HFFc6 (cell line): ENCODE measurements around the gene NSDHL. TPM values are rescaled to one million over a fixed set of nuclear protein-coding genes. Genes with fewer than 3 reads are reported as not detected.

Experiments used
- DNase-seq: peaks from one replicate; pipeline ENCODE4 v3.0.0-alpha.2; 2018
- H3K27ac Mint-ChIP-seq: 2 replicates; pipeline ENCODE4 v1.8.0; 2020; ENCODE audit warnings: mild to moderate bottlenecking, mixed read lengths
- H3K27me3 Mint-ChIP-seq: 2 replicates; pipeline ENCODE4 v1.8.0; 2021; ENCODE audit warnings: mild to moderate bottlenecking, moderate library complexity, mixed read lengths; ENCODE audit not compliant: insufficient read depth
- H3K36me3 Mint-ChIP-seq: 2 replicates; pipeline ENCODE4 v1.8.0; 2021; ENCODE audit warnings: low read depth, mixed read lengths
- H3K4me1 Mint-ChIP-seq: 2 replicates; pipeline ENCODE4 v1.8.0; 2020; ENCODE audit warnings: low read depth, mixed read lengths
- H3K4me3 Mint-ChIP-seq: 2 replicates; pipeline ENCODE4 v1.8.0; 2020; ENCODE audit warnings: mild to moderate bottlenecking, moderate library complexity, mixed read lengths
- H3K9me3 Mint-ChIP-seq: 2 replicates; pipeline ENCODE4 v1.8.0; 2020; ENCODE audit warnings: mild to moderate bottlenecking, mixed read lengths
- CTCF ChIP-seq: fragments of 200-600 bp; sonication (generic); IDR thresholded peaks from 2 replicates; pipeline ENCODE4 v1.5.0; 2021; ENCODE audit warnings: antibody characterized with exemption, mild to moderate bottlenecking
- total RNA-seq, 6 experiments: library from RNA; stranded (reverse); fragmentation: NEBNext Ultra II Directional; extraction: Animal tissue kit (Norgen Biotek cat#: 25700); gene quantifications; 2 replicates in 1 of 6; 3 replicates in 5 of 6; pipeline ENCODE4 v1.2.3, GENCODE V29; 2021

The NSDHL gene
- total RNA-seq, 6 experiments from 2014 or later = 18.4 to 20.0 (median 19.1) TPM

GRCh38 chrX:152871260-152871659 is 40.4 kb downstream of the NSDHL start:
- Mint-ChIP-seq H3K27ac (no peak overlapping the region), H3K27me3 (no peaks in the 10 kb centered on the region), H3K4me3 (no peak overlapping the region), H3K4me1 (no peaks in the 10 kb centered on the region), H3K36me3 (no peaks in the 10 kb centered on the region; the same call in 1 of the 2 replicates), H3K9me3 (no peaks in the 10 kb centered on the region)
- DNase-seq = no peak
- no peak for TF ChIP-seq CTCF

DNA sequence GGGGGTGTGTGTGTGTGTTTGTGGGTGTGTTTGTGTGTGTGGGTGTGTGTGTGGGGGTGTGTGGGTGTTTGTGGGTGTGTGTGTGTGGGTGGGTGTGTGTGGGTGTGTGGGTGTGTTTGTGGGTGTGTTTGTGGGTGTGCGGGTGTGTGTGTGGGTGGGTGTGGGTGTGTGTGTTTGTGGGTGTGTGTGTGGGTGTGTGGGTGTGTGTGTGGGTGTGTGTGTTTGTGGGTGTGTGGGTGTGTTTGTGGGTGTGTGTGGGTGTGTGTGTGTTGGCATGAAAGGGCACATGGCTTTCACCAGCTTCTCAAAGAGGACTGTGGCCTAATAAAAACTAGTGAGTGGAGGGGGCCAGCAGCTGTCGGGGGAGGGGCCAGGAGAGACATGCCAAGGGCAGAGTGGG is 41.7 kb downstream of the NSDHL start:
- H3K4me1 Mint-ChIP-seq = no peaks in the 10 kb centered on the region
- H3K27me3 Mint-ChIP-seq = no peaks in the 10 kb centered on the region
- no peak overlapping the region for H3K27ac Mint-ChIP-seq
- H3K4me3 Mint-ChIP-seq = no peak overlapping the region
- TF ChIP-seq CTCF = no peak
- H3K36me3 Mint-ChIP-seq = no peaks in the 10 kb centered on the region; the same call in none of the 2 replicates
- DNase-seq = no peak
- no peaks in the 10 kb centered on the region for H3K9me3 Mint-ChIP-seq

DNA sequence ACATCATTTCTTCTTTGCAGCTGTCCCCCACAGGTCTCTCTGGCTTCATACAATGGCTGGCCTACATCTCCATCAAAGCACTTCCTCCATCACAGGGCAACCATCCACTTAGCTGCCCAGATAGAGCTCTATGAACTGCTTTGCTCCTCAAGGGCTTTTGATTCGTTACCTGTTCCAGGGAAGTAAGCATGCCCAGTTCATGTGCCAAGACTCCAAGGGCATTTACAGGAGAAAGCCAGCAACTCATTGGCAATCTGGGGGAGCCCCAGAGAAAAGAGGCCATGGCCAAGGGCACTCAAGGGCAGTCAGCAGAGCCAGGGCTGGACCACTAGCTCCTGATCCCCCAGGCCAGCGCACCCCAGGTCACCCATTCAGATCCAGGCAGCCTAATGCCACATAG is 42.5 kb downstream of the NSDHL start:
- no peak for DNase-seq
- H3K9me3 Mint-ChIP-seq = no peaks in the 10 kb centered on the region
- no peaks in the 10 kb centered on the region for H3K4me1 Mint-ChIP-seq
- TF ChIP-seq CTCF = no peak
- no peak overlapping the region for H3K27ac Mint-ChIP-seq
- no peaks in the 10 kb centered on the region; the same call in none of the 2 replicates for H3K36me3 Mint-ChIP-seq
- H3K27me3 Mint-ChIP-seq = no peaks in the 10 kb centered on the region
- no peak overlapping the region for H3K4me3 Mint-ChIP-seq

DNA sequence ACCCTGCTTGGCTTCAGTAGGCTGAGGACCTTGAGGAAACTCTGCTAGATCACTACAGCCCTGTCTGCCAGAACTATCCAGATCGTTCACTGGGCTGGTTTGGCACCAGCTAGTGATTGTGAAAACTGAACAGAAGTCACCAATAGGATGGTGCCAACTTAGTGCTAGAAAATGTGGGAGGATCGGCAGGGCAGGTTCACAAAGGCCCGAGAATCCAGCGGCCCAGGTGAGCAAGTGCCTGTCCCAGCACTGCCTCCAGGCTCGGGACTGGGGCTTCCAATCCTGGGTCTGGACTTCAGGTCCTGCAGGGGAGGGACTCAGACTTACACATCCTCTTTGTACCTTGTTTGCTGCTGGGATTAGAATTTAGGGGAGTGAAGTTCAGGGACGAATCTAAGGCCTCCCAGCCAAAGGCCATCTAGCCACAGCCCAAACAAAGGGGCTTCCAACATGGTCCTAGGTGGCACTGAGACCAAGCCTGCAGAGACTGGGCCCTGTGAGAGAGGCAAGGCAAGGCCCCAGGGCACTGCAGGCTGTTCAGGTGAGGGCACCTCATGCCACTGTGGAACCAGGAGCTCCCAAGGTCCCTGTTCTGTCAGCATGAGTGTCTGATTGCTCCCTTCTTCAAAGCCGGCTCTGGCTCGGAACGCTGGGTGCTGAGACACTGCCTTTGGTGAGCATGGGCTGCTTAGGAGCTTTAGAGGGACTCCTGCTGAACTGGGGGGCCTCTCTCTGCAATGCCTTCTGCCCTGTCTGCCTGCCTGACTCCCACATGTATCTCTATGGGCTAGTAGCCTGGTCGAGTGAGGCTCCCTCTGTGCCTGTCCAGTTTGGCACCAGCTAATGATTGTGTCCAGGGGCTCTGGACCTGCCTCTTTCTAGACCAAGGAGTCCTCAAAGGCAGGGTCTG is 46.3 kb downstream of the NSDHL start:
- peaks cover 7% of the 10 kb centered on the region for H3K27me3 Mint-ChIP-seq
- no peaks in the 10 kb centered on the region; the same call in 1 of the 2 replicates for H3K36me3 Mint-ChIP-seq
- H3K4me1 Mint-ChIP-seq = no peaks in the 10 kb centered on the region
- no peaks in the 10 kb centered on the region for H3K9me3 Mint-ChIP-seq
- H3K27ac Mint-ChIP-seq = no peak overlapping the region
- no peak for TF ChIP-seq CTCF
- no peak overlapping the region for H3K4me3 Mint-ChIP-seq
- DNase-seq = no peak

DNA sequence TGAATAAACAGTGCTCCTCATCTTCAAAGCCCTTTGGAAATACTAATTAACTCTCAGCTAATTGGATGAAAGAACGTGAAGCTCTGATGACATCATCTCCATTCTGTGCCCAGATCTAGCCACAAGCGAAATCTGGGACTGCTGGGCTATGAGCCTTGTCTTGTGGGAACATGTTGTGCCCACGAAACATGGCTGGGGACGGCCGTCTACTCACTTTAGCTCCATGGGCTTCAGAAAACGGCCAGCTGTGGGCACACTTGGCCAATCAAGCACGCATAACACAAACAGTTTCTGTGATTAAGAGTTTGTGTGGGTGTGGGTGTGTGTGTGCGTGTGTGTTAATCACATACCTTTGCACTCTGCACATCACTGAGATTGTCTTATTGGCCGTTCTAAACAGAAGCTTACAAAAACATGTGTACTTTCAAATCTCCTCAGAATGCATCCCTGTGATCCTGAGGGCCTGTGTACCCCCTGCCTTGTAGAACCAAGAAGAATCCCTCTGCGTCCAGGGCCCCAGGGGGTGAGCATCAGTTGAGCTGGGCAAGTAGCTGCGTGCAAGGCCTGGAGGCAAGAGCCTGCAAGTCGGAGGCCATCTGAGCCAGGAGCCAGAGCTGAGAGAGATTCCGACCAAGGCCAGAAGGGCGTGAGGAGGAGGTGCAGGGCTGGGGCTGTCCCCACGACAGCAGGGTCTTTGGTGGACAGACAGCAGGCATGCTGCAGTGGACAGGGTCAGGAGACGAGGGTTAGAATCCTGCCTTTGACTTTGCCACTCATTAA is 48.3 kb downstream of the NSDHL start:
- no peak for DNase-seq
- Mint-ChIP-seq H3K9me3 (no peaks in the 10 kb centered on the region), H3K36me3 (no peaks in the 10 kb centered on the region; the same call in 1 of the 2 replicates)

More for the DNA sequence above, 48.3 kb downstream of the NSDHL start:
- no peak for TF ChIP-seq CTCF
- H3K27ac Mint-ChIP-seq = no peak overlapping the region
- no peak overlapping the region for H3K4me3 Mint-ChIP-seq
- H3K4me1 Mint-ChIP-seq = no peaks in the 10 kb centered on the region
- H3K27me3 Mint-ChIP-seq = peaks cover 7% of the 10 kb centered on the region
